Frontal cortex (tissue), 4 donors: ENCODE results near the gene CCDC90B. TPM values are rescaled to one million over a fixed set of nuclear protein-coding genes. Genes with fewer than 3 reads are reported as not detected.
"Not testable (repeated sequence)": the region's sequence is repeated elsewhere in the genome, so short reads cannot be mapped to it uniquely, and the experiment has no call there.

Experiments used
- DNase-seq, 2 donors: peaks; one replicate each; pipeline ENCODE4 v3.0.0; 2012; ENCODE audit warnings: low spot score in 2 of 2
- FAIRE-seq: peaks from 2 replicates; lab custom pipeline; 2012; peaks lifted over from hg19 to GRCh38; lab: Jason Lieb, UNC
- total RNA-seq: library from RNA; depleted of rRNA; stranded (reverse); fragments of >200 nt; gene quantifications from one replicate; pipeline ENCODE4 v1.2.3, GENCODE V29; 2014
- donor health status: control.
- donor health status: control.
- donor health status: control.

CCDC90B gene
- total RNA-seq = 216 TPM

DNA sequence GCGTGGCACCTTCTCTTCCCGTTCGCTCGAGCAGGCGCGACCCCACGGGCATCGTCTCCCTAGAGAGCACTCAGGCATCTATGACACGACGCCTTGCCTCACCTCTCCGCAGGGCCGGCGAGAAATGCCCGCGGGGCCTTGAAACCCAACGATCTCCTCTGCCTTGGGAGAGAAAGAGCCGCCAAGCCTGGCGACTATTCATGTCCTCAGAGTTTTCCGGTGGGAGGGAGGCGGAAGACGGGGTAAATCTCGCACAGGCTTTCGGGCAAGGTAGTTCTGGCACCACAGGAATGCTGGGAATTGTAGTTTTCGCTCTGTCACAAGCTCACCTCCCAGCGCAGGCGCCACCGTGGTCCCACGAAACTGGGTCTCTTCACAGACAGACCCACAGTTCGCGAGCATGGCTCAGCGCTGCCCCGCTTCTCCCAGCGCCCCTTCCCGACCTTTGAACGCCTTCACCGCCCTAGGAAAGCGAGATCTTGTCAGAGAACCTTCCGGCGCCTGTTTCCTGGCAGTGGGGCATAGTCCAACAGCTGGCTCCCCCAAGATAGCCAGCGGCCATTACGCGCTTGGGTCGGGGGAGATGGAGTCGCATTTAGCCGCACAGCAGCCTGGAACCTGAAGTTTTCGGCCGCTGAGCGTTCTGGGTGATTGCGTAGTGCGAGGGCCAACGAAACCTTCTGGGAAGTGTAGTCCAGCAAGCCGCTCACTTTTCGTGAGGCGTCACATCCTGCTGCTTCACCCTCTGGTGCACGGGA is at the start of gene CCDC90B:
TSS of gene CCDC90B (minus strand) at position 597 of the 758 bp plus-strand sequence. CDS start at position 202, 395 bp downstream.
- FAIRE-seq (no peak), DNase-seq (peak; percentile 76 to 89)

DNA sequence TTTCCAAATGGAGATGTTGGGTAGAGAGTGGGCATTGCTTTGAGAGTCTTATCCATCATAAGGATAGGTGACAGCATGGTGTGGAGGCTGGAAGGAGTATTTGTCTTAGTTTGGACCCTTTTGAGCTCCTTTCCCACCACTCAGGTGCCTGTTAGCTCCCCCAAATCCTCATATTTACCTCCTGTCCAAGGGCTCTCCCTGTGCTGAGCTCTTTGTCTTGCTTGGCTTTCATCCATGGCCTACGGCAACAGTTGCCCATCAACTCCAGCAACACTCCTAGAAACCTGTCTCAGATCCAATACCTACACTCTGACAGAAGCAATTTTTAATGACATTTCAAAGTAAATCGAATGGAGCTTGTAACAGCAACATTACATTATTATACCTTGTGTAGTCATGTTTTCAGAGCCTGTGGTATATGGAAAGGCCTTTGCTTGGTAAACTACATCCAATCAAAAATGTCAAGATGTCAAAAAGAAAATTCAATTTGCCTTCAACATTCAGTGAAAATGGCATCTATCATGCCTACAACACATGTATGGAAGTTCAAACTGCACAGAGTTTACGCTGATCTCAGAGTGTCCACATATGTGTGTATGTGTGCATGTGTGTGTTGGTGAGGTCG is 49.4 kb upstream of the CCDC90B start:
- DNase-seq = no peak
- no peak for FAIRE-seq

GRCh38 chr11:83330303-83330702 is 44.1 kb upstream of the CCDC90B start:
- DNase-seq (no peak), FAIRE-seq (no peak)

GRCh38 chr11:83326326-83326725 is 40.2 kb upstream of the CCDC90B start:
- no peak for FAIRE-seq

GRCh38 chr11:83319346-83319745 is 33.2 kb upstream of the CCDC90B start:
- DNase-seq = no peak
- no peak for FAIRE-seq

More at GRCh38 chr11:83326326-83326725, 40.2 kb upstream of the CCDC90B start:
- DNase-seq = no peak

- no peak for DNase-seq
- no peak for FAIRE-seq
These were observed 32.8 kb upstream of the CCDC90B start for GRCh38 chr11:83318931-83319330.

DNA sequence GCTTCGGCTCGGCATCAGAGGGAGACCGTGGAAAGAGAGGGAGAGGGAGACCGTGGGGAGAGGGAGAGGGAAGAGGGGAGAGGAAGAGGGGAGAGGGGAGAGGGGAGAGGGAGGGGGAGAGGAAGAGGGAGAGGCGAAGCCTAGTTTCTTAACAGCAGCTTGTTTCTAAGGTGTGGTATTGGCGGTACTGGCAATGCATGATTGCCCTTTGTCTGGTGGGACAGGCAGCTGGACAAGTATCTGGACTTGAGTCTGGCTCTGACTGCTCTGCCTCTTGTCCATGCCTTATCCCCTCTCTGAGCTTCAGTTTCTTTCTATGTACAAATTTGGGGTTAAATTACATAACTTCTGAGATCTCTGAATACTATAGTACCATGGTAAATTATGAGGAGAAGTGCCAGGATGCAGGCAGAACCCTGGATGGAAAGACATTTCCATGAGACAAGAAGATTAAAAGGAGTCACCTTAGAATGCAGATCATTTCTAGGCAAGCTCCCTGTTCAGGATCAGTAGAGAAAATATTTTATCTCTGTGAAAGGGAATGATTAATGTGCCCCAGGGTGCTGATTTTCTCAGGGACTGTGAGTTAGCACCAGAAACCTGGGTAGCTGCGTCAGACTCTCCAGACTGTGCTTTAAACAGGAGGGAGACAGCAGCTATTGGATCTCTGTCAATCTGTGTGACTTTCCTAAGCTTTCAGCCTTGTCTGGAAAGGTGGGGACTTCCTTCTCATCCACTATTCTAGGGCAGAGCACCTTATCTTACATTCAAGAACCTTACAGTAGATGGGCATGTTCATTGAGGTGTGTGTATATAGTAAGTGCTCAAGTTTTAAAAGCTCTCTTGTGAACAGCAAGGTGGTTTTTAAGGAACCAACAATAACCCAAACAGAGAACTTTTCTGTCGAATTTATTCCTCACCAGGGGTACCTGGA is 31.9 kb upstream of the CCDC90B start:
- DNase-seq (no peak), FAIRE-seq (no peak)

DNA sequence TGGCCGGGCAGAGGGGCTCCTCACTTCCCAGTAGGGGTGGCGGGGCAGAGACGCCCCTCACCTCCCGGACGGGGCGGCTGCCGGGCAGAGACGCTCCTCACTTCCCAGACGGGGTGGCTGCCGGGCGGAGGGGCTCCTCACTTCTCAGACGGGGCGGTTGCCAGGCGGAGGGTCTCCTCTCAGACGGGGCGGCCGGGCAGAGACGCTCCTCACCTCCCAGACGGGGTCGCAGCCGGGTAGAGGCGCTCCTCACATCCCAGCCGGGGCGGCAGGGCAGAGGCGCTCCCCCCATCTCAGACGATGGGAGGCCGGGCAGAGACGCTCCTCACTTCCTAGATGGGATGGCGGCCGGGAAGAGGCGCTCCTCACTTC is 30.7 kb upstream of the CCDC90B start:
- not testable (repeated sequence) for FAIRE-seq, DNase-seq

- DNase-seq, FAIRE-seq: not testable (repeated sequence)
These were observed 30.2 kb upstream of the CCDC90B start for GRCh38 chr11:83316143-83316896.

DNA sequence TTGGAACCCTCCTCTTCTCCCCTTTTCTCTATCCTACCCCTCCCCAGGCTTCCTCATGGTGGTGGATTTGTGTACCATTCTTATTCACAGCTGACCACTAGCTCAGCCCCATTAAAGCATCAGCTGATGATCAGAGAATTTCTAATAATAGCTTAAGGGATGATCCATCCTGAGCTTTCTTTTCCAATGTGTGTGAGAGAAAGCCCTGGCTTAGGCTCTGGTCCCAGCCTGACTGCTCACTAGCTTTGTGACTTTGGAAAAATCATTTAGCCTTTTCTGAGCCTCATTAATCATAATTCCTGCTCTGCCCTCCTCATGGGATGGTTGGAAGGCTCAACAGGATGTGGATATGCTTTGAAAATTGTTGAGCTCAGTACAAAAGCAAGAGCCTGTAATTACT is 26.3 kb upstream of the CCDC90B start:
- FAIRE-seq = no peak
- no peak for DNase-seq

DNA sequence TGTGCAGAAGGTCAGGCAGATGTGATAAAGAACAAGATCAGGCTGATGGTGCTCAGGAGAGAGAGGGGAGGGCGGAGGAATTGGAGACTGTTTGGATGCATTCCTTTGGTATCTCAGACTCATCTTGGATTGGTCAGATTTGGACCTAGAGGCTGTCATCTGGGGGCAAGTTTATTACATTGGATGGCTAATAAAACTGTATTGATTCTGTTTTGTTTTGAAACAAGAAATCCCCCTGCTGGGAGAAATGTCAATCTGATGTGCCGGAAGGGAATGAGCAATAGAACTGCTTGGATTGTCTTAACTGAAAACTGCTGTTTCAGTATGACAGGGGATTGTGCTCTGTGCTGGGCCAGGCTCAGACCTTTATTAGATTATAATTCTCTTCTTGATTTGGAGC is 25.5 kb upstream of the CCDC90B start:
- DNase-seq (no peak), FAIRE-seq (no peak)

- FAIRE-seq = no peak
- DNase-seq = no peak
These were observed 24.6 kb upstream of the CCDC90B start for GRCh38 chr11:83310718-83311117.

DNA sequence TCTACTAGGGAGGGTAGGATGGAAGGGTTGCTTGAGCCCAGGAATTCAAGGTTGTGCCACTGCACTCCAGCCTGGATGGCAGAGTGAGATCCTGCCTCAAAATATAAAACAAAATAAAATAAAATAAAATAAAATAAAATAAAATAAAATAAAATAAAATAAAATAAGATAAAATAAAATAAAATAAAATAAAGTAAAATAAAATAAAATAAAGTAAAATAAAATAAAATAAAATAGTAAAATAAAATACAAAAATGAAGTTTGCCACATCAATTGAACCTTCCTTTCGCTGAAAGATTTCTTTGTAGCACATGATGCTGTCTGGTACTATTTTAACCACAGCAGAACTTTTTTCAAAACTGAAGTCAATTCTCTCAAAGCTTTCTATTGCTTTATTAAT is 22.4 kb upstream of the CCDC90B start:
- DNase-seq = not testable (repeated sequence)
- peak; percentile 66 for FAIRE-seq

DNA sequence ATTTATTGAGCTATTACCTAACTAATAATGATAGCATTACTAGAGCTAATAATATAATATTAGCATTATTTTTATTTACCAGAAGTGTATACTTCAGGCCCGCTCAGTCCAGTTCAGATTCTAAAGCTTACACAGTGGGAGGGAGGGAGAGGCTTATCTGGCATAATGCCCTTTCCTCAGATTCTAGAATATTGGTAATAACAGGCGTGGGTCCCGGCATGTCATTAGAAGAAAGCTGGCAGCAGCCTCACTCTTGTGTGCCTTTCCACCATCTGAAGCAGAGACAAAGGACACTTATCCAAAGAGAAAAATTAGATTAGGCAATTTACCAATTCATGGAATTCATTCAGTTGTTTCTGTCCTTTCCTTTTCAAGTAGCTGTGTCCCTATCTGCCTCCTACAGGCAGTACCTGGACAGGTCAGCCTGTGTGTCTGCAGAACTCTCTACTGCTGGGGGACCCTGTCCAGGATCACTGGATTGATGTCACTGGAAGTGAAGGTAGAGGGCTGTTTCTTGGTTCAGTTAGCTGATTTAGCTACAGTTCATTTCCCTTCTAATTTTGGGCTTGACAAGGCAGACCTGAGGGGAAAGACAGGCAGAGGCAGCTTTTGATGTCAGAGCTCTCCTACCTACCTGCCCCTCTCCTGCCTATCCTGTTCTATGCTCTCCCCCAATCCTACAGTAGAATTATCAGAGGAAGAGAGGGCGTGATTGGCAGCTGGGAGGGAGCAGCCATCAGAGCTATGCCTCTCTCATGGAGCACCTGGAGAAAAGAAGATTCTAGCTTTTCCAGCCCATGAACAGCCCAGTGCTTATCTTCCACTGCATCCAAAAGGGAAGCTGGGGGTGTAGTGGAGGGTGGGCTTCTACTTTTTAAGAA is 20.3 kb upstream of the CCDC90B start:
- FAIRE-seq = no peak
- no peak for DNase-seq

GRCh38 chr11:83303316-83303715 is 17.1 kb upstream of the CCDC90B start:
- DNase-seq (no peak), FAIRE-seq (no peak)

- no peak for DNase-seq
- FAIRE-seq = no peak
These were observed 16.0 kb upstream of the CCDC90B start for GRCh38 chr11:83302151-83302550.

- FAIRE-seq = no peak
- no peak for DNase-seq
These were observed 13.5 kb upstream of the CCDC90B start for GRCh38 chr11:83299681-83300080.

GRCh38 chr11:83294208-83294607 is 8.0 kb upstream of the CCDC90B start:
- DNase-seq (no peak), FAIRE-seq (no peak)

GRCh38 chr11:83293457-83293774 is 7.2 kb upstream of the CCDC90B start:
- DNase-seq (no peak), FAIRE-seq (no peak)
